Esophagus muscularis mucosa (tissue), 4 donors: ENCODE data around the gene VSIG10L2.

Experiments used
- EP300 ChIP-seq: sonication (generic); formaldehyde crosslinking; IDR thresholded peaks from one replicate; pipeline ENCODE4 v1.6.1; 2017; ENCODE audit warnings: antibody characterized with exemption
- POLR2A ChIP-seq: fragments of 450-650 bp; IDR thresholded peaks from one replicate; pipeline ENCODE4 v1.6.1; 2017; ENCODE audit warnings: antibody characterized with exemption, moderate library complexity, mild to moderate bottlenecking, low read depth
- POLR2AphosphoS5 ChIP-seq, 2 donors: sonication (generic); formaldehyde crosslinking; IDR thresholded peaks; one replicate each; pipeline ENCODE4 v1.6.1; 2017; ENCODE audit warnings: antibody characterized with exemption in 2 of 2
- TF ChIP-seq, protein P1 (sequence below), 3 experiments: fragments of 200-600 bp in 2 of 3; fragments of 450-650 bp in 1 of 3; sonication (generic) in 2 of 3; IDR thresholded peaks; one replicate each; pipeline ENCODE4 v1.5.1; 2017 to 2019; ENCODE audit warnings: antibody characterized with exemption in 3 of 3, mild to moderate bottlenecking in 2 of 3, moderate library complexity in 1 of 3

DNA sequence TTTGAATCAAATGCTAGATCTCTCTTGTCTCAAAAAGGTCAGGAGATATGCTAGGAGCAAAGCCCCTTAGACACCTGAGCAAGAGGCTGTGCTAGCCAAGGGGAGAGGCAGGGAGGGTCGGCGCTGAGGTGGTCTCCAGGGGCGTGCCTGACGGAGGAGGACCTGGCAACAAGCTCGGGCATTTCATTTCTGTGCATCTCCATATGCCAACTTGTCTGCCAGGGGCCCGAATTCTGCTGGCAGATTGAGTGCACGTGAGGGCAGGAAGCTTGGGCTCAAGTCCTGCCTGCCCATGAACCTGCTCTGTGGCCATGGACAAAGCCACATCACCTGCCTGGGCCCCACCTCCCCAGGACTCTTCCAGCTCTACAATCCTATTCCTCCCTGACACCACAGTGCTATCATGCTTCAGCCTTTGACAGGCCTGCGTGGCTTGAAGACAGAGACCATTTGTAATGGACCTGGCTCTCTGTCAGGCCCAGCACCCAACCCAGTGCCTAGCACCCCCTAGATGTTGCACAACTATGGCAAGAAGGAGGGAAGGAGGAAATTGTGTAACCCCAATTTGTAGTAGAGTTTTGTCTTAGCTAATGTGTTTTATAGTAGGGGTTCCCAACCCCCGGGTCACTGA is 16.3 kb upstream of the VSIG10L2 start:
- TF ChIP-seq, protein P1, sequence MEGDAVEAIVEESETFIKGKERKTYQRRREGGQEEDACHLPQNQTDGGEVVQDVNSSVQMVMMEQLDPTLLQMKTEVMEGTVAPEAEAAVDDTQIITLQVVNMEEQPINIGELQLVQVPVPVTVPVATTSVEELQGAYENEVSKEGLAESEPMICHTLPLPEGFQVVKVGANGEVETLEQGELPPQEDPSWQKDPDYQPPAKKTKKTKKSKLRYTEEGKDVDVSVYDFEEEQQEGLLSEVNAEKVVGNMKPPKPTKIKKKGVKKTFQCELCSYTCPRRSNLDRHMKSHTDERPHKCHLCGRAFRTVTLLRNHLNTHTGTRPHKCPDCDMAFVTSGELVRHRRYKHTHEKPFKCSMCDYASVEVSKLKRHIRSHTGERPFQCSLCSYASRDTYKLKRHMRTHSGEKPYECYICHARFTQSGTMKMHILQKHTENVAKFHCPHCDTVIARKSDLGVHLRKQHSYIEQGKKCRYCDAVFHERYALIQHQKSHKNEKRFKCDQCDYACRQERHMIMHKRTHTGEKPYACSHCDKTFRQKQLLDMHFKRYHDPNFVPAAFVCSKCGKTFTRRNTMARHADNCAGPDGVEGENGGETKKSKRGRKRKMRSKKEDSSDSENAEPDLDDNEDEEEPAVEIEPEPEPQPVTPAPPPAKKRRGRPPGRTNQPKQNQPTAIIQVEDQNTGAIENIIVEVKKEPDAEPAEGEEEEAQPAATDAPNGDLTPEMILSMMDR (IDR thresholded peaks at IDR 0.05) = no peak
- TF ChIP-seq EP300 = no peak
- no peak for TF ChIP-seq POLR2A
- no peak for TF ChIP-seq POLR2AphosphoS5 (IDR thresholded peaks at IDR 0.05)
